Endothelial cell of umbilical vein (primary cell): Measurements from ENCODE around the gene KCND1.

Experiments used
- EZH2 ChIP-seq: IDR thresholded peaks from 2 replicates; pipeline ENCODE4 v1.6.1; 2012; ENCODE audit warnings: borderline replicate concordance, low read depth, mild to moderate bottlenecking, moderate library complexity, low read length, inconsistent platforms; ENCODE audit not compliant: severe bottlenecking
- FOS ChIP-seq: IDR thresholded peaks from 2 replicates; pipeline ENCODE4 v1.6.1; 2011; ENCODE audit warnings: mild to moderate bottlenecking, low read length, moderate library complexity, borderline replicate concordance; ENCODE audit not compliant: insufficient read depth
- TF ChIP-seq, protein P1 (sequence below), 2 donors: IDR thresholded peaks; 1 replicate in 1 of 2; 2 replicates in 1 of 2; pipeline ENCODE4 v1.5.1; 2011; ENCODE audit warnings: low read length in 2 of 2, mild to moderate bottlenecking in 2 of 2, moderate library complexity in 2 of 2, control low read depth in 1 of 2, inconsistent platforms in 1 of 2, low read depth in 1 of 2; ENCODE audit not compliant: insufficient read depth in 1 of 2; ENCODE audit errors: extremely low read depth in 1 of 2

DNA sequence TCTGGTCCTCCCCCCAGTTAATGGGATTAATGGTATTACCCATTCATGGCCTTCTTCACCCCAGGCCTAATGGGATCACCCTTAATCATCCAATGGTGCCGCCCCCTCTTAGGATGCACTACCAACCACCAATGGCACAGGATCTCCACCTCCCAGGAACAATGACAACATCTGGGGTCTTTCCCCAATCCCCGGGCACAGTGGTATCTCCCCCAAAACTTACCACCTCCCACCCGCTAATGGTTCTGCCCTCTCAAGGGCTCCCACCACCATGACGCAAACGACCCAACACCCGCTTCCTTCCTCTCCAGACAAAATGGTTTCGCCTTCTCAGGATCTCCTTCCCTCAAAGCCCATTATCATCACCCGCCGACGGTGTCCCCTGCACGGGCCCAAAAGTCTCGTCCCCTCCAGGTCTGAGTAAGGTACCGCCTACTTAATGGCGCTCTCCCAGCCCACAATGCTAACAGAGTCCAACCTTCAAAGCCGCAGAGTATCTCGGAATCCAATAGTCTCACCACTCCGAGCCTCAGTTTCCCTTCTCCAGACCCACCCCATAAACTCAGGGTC lies 30.0 kb upstream of the KCND1 start:
- TF ChIP-seq, protein P1, sequence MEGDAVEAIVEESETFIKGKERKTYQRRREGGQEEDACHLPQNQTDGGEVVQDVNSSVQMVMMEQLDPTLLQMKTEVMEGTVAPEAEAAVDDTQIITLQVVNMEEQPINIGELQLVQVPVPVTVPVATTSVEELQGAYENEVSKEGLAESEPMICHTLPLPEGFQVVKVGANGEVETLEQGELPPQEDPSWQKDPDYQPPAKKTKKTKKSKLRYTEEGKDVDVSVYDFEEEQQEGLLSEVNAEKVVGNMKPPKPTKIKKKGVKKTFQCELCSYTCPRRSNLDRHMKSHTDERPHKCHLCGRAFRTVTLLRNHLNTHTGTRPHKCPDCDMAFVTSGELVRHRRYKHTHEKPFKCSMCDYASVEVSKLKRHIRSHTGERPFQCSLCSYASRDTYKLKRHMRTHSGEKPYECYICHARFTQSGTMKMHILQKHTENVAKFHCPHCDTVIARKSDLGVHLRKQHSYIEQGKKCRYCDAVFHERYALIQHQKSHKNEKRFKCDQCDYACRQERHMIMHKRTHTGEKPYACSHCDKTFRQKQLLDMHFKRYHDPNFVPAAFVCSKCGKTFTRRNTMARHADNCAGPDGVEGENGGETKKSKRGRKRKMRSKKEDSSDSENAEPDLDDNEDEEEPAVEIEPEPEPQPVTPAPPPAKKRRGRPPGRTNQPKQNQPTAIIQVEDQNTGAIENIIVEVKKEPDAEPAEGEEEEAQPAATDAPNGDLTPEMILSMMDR (IDR thresholded peaks at IDR 0.05; ENCODE audit: extremely low read depth in 1 of 2, insufficient read depth in 1 of 2, low read depth in 1 of 2, low read length in 2 of 2) = no peak
- no peak for TF ChIP-seq FOS
- TF ChIP-seq EZH2 = no peak
